HG03280 (cell line): ENCODE measurements around the gene CHMP1A.
"Not testable (repeated sequence)": the region's sequence is repeated elsewhere in the genome, so short reads cannot be mapped to it uniquely, and the experiment has no call there.

ENCODE experiments used
- ATAC-seq: cut with Tn5 transposase; IDR thresholded peaks from one replicate; pipeline ENCODE4 v1.9.1; 2021; ENCODE audit warnings: mild to moderate bottlenecking, moderate library complexity; ENCODE audit not compliant: unreplicated experiment

Gene CHMP1A

DNA sequence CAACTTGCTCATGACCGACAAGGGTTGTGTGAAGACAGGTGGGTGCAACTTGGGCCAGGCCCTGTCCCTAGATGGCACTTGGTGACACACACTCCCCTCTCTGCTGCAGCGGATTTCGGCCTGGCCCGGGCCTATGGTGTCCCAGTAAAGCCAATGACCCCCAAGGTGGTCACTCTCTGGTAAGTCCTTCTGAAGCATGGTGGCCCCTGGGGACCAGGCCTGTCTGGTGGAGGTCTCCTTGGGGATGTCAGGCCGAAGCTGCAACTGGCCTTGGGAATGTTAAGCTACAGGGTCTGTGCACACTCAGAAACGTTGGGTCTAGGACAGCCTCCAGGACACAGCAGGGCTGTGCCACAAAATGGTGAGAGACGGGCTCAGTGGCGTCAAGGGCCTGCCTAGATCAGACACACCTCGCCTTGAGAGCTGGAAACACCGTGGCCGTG lies 35.8 kb upstream of the CHMP1A start:
- ATAC-seq: no peak

DNA sequence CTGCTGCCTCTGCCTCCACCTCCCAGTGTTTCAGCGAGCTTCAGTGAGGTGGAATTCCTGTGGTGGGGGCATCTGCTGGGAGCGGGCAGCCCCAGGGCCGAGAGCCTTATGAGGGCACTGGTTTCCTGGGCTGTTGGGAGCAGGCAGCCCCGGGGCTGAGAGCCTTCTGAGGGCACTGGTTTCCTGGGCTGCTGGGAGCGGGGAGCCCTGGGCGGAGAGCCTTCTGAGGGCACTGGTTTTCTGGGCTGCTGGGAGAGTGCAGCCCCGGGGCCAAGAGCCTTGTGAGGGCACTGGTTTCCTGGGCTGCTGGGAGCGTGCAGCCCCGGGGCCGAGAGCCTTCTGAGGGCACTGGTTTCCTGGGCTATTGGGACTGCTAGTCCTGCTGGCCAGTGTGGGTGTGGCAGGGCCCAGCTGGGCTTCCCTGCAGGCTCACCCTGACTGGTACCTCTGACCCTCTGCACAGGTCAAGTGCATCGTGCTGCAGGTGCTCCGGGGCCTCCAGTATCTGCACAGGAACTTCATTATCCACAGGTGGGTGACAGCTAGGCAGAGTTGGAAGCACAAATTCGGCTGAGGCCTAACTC lies 34.6 kb upstream of the CHMP1A start:
- ATAC-seq: no peak

DNA sequence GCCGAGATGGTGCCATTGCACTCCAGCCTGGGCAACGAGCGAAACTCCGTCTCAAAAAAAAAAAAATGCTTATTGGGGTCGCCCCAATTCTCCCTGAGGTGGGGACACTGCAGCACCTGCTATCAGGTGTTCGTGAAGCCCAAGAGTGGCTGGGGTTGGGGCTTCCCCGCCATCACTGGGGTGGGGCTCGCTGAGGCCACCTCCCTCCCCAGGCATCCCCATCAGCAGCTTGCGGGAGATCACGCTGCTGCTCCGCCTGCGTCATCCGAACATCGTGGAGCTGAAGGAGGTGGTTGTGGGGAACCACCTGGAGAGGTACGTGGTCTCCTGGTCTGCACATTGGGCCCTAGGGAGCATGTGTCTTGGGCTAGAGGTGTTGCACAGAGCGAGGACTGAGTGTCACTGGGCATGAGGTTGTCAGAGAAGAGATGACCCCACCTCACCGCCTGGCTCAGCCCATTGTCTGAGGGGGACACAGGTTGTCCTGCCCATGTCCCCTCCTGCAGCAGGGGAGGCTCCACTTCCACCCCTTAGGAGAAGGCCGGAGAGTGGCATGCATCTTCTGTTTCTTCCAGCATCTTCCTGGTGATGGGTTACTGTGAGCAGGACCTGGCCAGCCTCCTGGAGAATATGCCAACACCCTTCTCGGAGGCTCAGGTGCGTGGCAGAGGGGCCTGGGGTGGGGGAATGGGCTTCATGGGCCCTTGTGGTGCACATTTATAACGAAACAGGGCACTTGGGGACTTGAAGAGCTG lies 33.9 kb upstream of the CHMP1A start:
- no peak for ATAC-seq

DNA sequence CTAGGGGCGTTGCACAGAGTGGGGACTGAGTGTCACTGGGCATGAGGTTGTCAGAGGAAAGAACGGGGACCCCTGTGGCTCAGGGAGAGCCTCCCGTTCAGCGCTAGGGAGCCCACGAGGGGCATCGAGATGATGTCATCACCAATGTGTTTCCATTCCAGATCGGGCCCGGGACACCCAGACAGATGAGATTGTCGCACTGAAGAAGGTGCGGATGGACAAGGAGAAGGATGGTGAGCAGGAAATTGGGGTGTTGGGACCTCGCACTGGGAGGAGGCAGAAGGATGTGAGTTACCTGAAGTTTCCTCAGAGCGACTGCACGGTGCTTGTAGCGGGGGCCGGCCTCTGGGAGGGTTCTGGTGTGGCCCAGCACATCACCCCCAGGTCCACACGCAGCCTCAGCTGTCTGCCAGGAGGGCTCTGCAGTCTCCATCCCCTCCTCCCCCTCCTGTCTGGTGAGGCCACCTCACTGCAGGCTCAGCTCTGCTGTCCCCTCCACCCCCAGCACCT lies 32.9 kb upstream of the CHMP1A start:
- ATAC-seq: no peak

DNA sequence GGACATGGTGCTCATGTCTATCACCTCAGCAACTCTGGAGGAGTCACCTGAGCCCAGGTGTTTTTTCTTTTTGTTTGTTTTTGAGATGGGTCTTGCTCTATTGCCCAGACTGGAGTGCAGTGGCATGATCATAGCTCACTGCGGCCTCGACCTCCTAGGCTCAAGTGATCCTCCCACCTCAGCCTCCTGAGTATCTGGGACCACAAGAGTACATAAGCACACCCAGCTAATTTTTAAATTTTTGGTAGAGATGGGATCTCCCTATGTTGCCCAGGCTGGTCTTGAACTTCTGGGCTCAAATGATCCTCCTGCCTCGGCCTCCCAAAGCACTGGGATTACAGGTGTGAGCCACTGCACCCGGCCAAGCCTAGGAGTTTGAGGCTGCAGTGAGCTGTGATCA lies 32.1 kb upstream of the CHMP1A start:
- ATAC-seq: not testable (repeated sequence)

DNA sequence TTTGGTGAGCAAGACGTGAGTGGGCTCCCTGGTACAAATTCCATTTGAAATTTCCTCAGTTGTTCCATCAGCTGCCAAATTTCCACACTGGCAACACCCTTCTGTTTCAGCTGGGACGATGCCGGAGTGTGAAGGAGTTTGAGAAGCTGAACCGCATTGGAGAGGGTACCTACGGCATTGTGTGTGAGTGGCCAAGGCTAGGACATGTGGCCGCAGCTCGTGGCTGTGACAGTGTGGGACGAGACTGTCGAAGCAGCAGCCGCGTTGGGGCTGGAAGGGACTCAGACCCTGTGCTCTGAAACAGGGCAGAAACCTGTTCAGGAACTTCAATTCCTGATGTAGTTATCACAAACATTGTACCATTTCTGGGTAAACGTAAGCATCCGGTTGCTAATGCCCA lies 31.6 kb upstream of the CHMP1A start:
- no peak for ATAC-seq

DNA sequence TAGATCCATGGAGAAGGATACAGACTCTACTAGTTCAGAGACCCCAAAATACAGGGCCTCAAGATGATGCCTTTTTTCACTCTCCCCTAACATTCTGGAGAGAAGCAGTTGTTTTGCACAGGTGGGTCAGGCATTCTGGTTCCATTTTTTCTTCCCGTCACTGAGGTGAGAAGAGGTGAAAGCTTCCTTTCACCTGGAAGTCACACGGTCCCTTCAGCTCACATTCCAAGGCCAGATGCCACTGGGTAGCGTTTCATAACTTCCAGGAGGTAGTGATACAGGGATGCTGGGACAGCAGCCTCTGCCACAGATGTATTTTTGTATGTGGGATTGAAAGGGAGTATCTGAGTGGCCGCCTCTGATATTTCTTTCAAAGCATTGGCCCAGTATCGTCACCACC lies 30.9 kb upstream of the CHMP1A start:
- no peak for ATAC-seq

DNA sequence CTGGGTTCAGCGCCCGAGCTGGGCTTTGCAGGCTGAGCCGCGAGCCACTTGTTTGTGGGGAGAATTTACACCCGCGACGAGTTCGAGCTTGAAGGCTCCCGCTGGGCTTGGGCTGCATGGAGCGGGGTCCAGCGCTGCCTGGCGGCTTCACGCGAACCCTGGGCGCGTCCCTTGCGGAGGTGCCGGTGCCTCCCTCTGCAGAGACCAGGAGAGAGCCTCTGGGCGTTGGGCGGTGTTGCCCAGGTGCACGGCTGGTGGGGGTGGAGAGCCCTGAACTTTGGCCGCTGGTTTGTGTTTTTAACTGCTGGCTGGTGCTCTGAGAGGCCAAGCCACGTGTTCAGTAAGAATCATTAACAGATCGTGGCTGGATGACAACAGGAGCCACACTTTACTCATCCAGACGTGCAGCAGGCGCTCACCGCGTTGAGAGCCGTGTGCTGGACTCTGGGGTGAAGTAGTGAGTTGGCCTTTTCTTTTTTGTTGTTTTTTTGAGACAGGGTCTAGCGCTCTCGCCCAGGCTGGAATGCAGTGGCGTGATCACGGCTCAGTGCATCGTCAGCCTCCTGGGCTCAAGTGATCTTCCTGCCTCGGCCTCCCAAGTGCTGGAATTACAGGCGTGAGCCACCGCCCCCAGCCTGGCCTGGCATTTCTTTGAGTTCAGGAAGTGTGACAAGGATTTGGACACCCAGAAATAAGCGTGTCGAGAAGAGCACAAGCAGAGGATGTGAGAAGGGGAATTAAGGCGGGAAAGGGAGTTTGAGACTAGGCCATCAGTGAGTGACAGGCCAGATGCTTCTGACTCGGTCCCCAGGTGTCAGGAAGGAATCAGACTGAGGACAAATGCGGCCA lies 29.8 kb upstream of the CHMP1A start:
- peak; percentile 28 for ATAC-seq

DNA sequence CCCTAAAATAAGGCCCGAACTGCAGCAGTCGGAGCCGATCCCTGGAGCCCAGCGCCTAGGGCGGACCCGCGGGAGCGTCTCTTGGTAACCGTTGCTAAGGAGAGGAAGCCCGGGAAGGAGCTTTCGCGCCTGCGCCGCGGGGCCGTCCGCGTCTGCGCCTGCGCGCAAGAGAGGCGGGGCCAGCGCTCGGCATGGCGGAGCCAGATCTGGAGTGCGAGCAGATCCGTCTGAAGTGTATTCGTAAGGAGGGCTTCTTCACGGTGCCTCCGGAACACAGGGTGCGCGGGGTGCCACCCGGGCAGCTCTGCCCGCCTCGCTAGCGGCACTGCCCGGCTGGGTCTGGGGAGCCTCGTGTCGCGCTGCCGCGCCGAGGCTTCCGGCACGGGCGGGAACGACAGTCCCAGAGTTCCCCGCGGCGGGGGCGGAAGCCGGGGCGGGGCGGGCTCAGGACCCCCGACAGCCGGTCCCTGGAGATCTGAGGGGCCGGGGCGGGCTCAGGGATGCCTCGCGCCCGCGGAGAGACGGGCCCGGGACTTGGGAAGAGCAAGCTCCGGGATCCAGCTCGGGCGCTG lies 29.1 kb upstream of the CHMP1A start, which contains the start of gene CDK10:
TSS of gene CDK10 (plus strand) at position 170 of the 572 bp plus-strand sequence. CDS start at position 192, 22 bp downstream.
- ATAC-seq: peak; percentile 81

DNA sequence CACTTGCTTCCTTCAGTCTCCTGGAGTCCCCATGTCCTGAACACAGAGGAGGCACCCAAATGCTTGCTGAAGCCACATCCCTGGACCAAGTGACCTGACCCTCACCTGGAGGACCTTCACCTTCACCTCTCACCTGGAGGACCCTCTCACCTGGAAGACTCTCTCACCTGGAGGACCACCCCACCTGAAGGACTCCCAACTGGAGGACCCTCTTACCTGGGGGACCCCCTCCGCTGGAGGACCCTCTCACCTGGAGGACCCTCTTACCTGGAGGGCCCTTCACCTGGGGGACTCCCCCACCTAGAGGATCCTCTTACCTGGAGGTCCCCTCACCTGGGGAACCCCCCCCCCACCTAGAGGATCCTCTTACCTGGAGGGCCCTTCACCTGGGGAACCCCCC lies 28.4 kb upstream of the CHMP1A start:
- no peak for ATAC-seq

DNA sequence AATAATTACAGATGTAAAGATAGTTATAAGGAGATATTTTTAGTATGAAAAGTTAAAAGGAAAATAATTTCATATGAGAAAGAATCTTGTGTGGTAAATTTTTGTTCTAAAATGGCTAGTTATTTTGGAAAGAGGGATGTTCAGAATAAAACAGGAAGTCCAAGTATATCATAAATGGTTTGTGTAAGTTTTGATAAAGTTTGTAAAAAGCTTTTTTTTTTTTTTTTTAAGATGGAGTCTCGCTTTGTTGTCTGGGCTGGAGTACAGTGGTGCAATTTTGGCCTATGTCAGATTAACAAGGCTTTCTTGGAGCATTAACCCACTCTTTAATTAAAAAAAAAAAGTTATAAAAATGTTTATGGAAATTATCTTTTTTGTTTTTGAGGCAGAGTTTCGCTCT lies 20.8 kb upstream of the CHMP1A start:
- no peak for ATAC-seq

DNA sequence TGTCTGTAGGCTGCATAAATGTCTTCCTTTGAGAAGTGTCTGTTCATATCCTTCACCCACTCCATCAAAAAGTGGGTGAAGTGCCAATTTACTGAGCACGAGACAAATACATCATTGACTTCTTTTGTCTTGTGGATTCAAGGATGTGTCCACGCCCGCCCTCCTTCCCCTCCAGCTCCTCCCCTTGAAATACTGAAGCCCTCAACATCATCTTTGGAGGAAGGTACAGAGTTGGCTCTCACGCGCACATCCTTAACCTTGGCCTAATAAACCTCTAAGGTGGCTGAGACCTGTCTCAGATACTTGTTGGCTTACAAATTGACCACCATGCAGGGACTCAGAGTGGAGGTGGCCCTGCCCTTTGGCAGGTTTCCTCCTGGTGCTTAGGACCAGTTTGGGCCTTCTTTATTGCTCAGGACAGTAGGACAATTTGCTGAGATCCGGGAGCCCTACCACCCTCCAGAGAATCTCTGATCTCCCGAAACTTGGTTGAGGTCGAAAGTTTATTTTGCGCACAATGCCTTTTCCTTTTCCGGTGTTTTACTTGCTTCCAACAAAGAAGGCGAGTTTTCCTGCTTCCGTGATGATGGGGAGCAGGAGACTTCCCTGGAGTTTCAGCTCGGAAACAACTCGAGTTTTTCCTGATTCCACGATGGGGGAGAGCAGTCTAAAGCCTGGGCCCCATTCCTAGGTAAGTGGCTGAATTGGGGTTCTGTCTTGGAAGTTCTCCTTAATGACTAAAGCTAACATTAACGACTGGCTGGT lies 14.9 kb upstream of the CHMP1A start:
- no peak for ATAC-seq

DNA sequence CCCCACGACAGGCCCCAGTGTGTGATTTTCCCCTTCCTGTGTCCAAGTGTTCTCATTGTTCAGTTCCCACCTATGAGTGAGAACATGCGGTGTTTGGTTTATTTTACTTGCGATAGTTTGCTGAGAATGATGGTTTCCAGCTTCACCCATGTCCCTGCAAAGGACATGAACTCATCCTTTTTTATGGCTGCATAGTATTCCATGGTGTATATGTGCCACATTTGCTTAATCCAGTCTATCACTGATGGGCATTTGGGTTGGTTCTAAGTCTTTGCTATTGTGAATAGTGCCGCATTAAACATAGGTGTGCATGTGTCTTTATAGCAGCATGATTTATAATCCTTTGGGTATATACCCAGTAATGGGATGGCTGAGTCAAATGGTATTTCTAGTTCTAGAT lies 14.1 kb upstream of the CHMP1A start:
- not testable (repeated sequence) for ATAC-seq

DNA sequence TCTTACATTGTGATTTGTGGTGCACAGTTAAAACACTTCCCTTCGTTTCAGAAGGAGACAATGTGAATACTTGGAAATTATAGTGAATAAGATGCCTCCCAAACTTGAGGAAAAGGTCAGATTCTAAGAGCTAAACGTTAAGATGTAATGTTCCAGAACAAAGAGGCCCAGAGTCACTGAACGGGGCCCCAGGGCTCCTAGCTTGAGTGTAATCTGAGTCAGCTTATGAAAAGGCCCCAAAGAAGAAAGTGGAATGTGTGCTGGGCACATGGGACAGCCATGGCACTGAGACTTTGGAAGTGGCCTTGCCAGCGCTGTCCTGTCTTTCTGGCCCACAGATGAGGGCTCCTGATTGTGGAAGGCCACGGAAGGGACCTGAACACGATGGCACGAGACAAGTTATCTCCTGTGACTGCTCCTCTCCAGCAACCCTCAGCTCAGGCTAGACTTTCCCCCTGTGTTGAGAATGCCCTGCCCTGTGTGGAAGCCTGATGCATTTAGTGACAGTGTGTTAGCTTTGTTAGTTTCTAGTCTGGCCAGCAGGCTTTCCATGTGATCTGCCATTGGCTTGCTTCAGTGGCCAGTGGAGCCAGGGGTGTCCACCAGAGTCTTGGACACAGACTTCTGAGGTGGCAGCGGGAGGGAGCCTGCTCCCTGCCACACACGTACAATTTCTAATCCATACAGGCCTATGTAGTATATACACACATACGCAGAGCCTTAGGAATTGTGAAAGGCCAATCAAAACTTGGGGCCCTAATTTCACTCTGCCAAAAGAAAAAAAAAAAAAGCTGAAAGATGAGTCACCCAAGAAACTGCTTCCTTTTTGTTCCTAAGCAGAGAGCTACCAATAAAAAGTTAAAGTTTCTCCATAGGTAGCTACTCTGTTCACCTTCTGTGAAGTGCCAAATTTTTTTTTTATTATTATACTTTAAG lies 13.3 kb upstream of the CHMP1A start:
- no peak for ATAC-seq

DNA sequence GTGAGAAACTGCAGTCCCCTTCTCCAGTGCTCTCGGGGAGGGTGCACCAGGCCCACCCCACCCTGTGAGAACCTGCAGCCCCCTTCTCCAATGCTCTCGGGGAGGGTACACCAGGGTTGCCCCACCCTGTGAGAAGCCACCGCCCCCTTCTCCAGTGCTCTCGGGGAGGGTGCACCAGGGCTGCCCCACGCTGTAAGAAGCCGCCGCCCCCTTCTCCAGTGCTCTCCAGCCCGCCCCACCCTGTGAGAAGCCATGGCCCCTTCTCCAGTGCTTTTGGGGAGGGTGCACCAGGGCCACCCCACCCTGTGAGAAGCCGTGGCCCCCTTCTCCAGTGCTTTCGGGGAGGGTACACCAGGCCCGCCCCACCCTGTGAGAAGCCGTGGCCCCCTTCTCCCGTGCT lies 12.2 kb upstream of the CHMP1A start:
- no peak for ATAC-seq

DNA sequence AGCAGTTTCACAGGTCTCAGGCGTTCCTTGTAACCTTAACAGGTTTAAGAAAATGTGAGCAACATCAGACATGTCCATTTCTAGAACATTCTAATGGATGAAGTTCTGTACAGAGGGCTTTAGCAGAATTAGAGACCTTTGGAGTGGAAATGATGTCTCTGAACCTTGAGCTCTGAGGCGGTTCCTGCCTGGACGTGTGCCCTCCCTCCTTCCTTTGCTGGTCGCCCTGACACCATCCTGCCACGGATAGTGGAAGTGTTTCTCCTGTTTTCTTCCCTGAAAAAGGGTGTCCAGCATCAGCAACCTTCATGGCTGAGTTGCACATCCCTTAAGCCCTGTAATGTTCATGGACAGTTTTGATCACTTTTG lies 11.3 kb upstream of the CHMP1A start:
- no peak for ATAC-seq

DNA sequence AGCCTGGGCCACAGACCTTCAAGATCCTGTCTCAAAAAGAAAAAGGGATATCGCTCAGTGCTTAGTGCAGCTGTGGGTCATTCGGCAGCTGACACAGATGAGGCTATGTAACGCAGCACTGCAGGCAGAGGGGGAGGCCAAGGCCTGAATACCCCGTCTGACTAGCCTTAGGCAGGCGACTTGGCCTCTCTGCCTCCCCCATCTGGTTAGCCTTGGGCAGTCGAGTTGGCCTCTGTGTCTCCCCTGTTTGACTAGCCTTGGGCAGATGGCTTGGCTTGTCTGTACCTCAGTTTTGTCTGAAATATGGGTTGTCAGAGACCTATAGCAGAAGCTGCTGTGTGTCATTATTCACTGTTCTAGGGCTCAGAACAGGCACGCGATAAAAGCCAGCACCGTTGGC lies 10.1 kb upstream of the CHMP1A start:
- no peak for ATAC-seq

DNA sequence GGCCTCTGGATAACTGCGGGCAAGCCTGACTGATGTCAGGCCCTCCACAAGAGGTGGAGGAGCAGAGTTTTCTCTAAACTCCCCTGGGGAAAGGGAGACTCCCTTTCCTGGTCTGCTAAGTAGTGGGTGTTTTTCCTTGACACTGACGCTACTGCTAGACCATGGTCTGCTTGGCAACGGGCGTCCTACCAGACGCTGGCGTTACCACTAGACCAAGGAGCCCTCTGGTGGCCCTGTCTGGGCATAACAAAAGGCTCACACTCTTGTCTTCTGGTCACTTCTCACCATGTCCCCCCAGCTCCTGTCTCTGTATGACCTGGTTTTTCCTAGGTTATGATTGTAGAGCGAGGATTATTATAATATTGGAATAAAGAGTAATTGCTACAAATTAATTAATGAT lies 9.5 kb upstream of the CHMP1A start:
- not testable (repeated sequence) for ATAC-seq

DNA sequence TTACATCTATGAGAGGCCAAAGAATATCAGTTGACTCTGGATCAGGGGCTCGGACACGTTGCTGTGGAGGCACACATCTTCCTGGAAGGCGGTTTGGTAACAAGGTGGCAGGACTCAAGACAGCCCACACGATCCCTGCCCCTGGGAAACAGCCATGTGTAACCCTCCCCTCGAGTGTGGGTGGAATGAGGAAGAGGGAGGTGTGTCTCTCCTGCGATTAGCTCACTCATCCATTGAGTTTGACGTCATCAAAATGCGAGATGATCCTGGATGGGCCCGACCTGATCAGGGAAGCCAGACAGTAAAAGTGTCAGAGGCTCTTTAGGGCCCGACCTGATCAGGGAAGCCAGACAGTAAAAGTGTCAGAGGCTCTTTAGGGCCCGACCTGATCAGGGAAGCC lies 6.7 kb upstream of the CHMP1A start:
- ATAC-seq: not testable (repeated sequence)
